Activated B cell treated with CpG ODN at 0.5 μM for 24 hours (primary cell): ENCODE results near the gene FBXL2. TPM values are rescaled to one million over a fixed set of nuclear protein-coding genes. Genes with fewer than 3 reads are reported as not detected.
"Not testable (repeated sequence)": the region's sequence is repeated elsewhere in the genome, so short reads cannot be mapped to it uniquely, and the experiment has no call there.

Source experiments
- ATAC-seq: fragments of 200-7000 bp; cut with Tn5 transposase; one replicate; pipeline ENCODE4 v1.10.0; 2021; ENCODE audit warnings: low read depth, mild to moderate bottlenecking, moderate library complexity
- CTCF ChIA-PET: fragments of 350-600 bp; sonication (Branson Sonifier 250); formaldehyde crosslinking; loops from one replicate; lab custom pipeline; 2021; ENCODE audit warnings: antibody characterized with exemption; lab: Charles Lee
- POLR2A ChIA-PET: fragments of 350-600 bp; sonication (Branson Sonifier 250); formaldehyde crosslinking; loops from one replicate; lab custom pipeline; 2021; ENCODE audit warnings: antibody characterized with exemption; lab: Charles Lee
- DNase-seq: peaks from one replicate; pipeline ENCODE4 v3.0.0; 2022
- H3K27ac Mint-ChIP-seq: one replicate; pipeline ENCODE4 v1.8.0; 2020; ENCODE audit warnings: mixed read lengths
- H3K27me3 Mint-ChIP-seq: one replicate; pipeline ENCODE4 v1.8.0; 2021; ENCODE audit warnings: mixed read lengths
- H3K36me3 Mint-ChIP-seq: one replicate; pipeline ENCODE4 v1.8.0; 2021; ENCODE audit warnings: low read depth, mixed read lengths
- H3K4me1 Mint-ChIP-seq: one replicate; pipeline ENCODE4 v1.8.0; 2021; ENCODE audit warnings: mixed read lengths
- H3K4me3 Mint-ChIP-seq: one replicate; pipeline ENCODE4 v1.8.0; 2020; ENCODE audit warnings: mild to moderate bottlenecking, mixed read lengths
- H3K9me3 Mint-ChIP-seq: one replicate; pipeline ENCODE4 v1.8.0; 2020; ENCODE audit warnings: mixed read lengths
- intact Hi-C: fragments of 100-400 bp; cut with micrococcal nuclease; formaldehyde crosslinking; loops from one replicate; pipeline ENCODE4 v1.15.1; 2024
- total RNA-seq: library from RNA; stranded (reverse); gene quantifications from 2 replicates; pipeline ENCODE4 v1.2.3, GENCODE V29; 2022
- TF ChIP-seq, protein P1 (sequence below): fragments of 200-600 bp; IDR thresholded peaks from one replicate; pipeline ENCODE4 v1.8.0; 2022; ENCODE audit warnings: antibody characterized with exemption, mild to moderate bottlenecking

Gene FBXL2
- total RNA-seq, 1 donor from 2014 or later = not detected

DNA sequence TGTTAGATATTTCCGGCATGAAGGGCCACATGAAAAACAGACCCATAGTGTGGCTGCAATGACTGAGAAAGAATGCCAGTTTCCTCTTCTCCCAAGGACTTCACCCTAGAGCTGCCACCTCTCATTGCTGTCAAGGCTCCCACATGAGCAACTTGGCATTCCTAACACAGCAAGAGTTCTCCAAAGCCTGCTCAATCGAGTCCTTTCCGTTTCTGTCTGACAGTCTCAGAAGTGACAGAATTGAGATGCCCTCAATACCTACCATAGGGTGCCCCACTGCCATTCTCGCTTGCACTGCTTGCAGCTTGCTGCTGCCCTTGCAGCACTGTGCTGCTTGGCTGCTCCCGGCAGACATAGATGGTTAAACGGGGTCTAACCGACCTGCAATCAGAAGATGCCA, 118.7 kb downstream of the FBXL2 start:
- H3K4me3 Mint-ChIP-seq = no peak overlapping the region
- peaks cover 90% of the 10 kb centered on the region for H3K36me3 Mint-ChIP-seq
- no peak for ATAC-seq
- H3K9me3 Mint-ChIP-seq = no peaks in the 10 kb centered on the region
- TF ChIP-seq, protein P1, sequence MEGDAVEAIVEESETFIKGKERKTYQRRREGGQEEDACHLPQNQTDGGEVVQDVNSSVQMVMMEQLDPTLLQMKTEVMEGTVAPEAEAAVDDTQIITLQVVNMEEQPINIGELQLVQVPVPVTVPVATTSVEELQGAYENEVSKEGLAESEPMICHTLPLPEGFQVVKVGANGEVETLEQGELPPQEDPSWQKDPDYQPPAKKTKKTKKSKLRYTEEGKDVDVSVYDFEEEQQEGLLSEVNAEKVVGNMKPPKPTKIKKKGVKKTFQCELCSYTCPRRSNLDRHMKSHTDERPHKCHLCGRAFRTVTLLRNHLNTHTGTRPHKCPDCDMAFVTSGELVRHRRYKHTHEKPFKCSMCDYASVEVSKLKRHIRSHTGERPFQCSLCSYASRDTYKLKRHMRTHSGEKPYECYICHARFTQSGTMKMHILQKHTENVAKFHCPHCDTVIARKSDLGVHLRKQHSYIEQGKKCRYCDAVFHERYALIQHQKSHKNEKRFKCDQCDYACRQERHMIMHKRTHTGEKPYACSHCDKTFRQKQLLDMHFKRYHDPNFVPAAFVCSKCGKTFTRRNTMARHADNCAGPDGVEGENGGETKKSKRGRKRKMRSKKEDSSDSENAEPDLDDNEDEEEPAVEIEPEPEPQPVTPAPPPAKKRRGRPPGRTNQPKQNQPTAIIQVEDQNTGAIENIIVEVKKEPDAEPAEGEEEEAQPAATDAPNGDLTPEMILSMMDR = no peak
- intact Hi-C loops = no loop called here
- ChIA-PET POLR2A (no interaction called here), CTCF (interaction anchor here (1.8 kb wide), 1 partner anchor 23 kb away, joined by 5 read pairs; no protein-coding TSS in a partner anchor)
- H3K27me3 Mint-ChIP-seq = no peaks in the 10 kb centered on the region
- no peak for DNase-seq
- no peak overlapping the region for H3K27ac Mint-ChIP-seq
- H3K4me1 Mint-ChIP-seq = no peaks in the 10 kb centered on the region

- H3K9me3 Mint-ChIP-seq = no peaks in the 10 kb centered on the region
- ChIA-PET POLR2A (no interaction called here), CTCF (no interaction called here)
- DNase-seq (no peak), ATAC-seq (no peak)
- H3K27ac Mint-ChIP-seq = no peak overlapping the region
- intact Hi-C loops = no loop called here
- H3K27me3 Mint-ChIP-seq = no peaks in the 10 kb centered on the region
- peaks cover 89% of the 10 kb centered on the region for H3K36me3 Mint-ChIP-seq
- no peak overlapping the region for H3K4me3 Mint-ChIP-seq
- TF ChIP-seq, protein P1 = no peak
- H3K4me1 Mint-ChIP-seq = no peaks in the 10 kb centered on the region
These were observed 121.2 kb downstream of the FBXL2 start for GRCh38 chr3:33398410-33398809.

GRCh38 chr3:33401781-33402180, 124.5 kb downstream of the FBXL2 start:
- POLR2A ChIA-PET = no interaction called here
- CTCF ChIA-PET = no interaction called here
- intact Hi-C loops = loop anchor here (10.0 kb wide), 1 partner anchor 383 kb away; no protein-coding TSS in a partner anchor
- DNase-seq = no peak
- Mint-ChIP-seq H3K27me3 (no peaks in the 10 kb centered on the region), H3K27ac (no peak overlapping the region), H3K4me1 (no peaks in the 10 kb centered on the region), H3K36me3 (peaks cover 88% of the 10 kb centered on the region), H3K4me3 (no peak overlapping the region), H3K9me3 (no peaks in the 10 kb centered on the region)
- no peak for ATAC-seq
- TF ChIP-seq, protein P1 = no peak

DNA sequence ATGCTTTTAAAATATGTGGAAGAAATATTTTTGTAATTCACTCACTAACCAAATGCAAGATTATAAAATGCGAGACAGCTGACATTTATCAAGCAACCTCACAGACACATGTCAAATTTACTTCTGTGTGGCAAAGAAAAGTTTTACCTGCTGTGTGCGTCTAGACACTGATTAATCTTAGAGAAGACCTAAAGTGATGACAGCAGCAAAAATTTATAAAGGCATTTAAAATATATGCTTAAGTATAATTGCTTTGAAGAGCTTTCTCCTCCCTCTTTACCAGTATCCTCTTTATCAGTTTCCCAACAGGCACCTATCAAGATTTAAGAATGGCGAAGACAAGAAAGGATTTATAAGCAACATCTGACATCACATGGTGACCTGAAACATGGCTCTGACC, 125.7 kb downstream of the FBXL2 start:
- Mint-ChIP-seq H3K27ac (no peak overlapping the region), H3K27me3 (no peaks in the 10 kb centered on the region), H3K4me1 (no peaks in the 10 kb centered on the region), H3K36me3 (peaks cover 88% of the 10 kb centered on the region), H3K4me3 (no peak overlapping the region), H3K9me3 (no peaks in the 10 kb centered on the region)
- ChIA-PET CTCF (no interaction called here), POLR2A (no interaction called here)
- ATAC-seq = no peak
- DNase-seq = no peak
- intact Hi-C loops = loop anchor here (10.0 kb wide), 1 partner anchor 382 kb away; no protein-coding TSS in a partner anchor
- TF ChIP-seq, protein P1 = no peak

- TF ChIP-seq, protein P1 = no peak
- Mint-ChIP-seq H3K4me1 (no peaks in the 10 kb centered on the region), H3K27ac (no peak overlapping the region), H3K27me3 (no peaks in the 10 kb centered on the region), H3K4me3 (no peak overlapping the region), H3K36me3 (peaks cover 88% of the 10 kb centered on the region), H3K9me3 (no peaks in the 10 kb centered on the region)
- ChIA-PET CTCF (no interaction called here), POLR2A (no interaction called here)
- no peak for DNase-seq
- no peak for ATAC-seq
- intact Hi-C loops = loop anchor here (10.0 kb wide), 1 partner anchor 381 kb away; no protein-coding TSS in a partner anchor
These were observed 126.5 kb downstream of the FBXL2 start for GRCh38 chr3:33403756-33404155.

GRCh38 chr3:33410816-33411215, 133.6 kb downstream of the FBXL2 start:
- peaks cover 84% of the 10 kb centered on the region for H3K36me3 Mint-ChIP-seq
- H3K27ac Mint-ChIP-seq, DNase-seq, POLR2A ChIA-PET, CTCF ChIA-PET, ATAC-seq, H3K4me1 Mint-ChIP-seq, H3K9me3 Mint-ChIP-seq, intact Hi-C loops, H3K4me3 Mint-ChIP-seq, H3K27me3 Mint-ChIP-seq: not testable (repeated sequence)
